ENCODE measurements around the gene PLA2G6. TPM values are rescaled to one million over a fixed set of nuclear protein-coding genes. Genes with fewer than 3 reads are reported as not detected.

The PLA2G6 gene
- total and polyA plus RNA-seq, 2 of the 13 experiments (the other 11 are each of a cell fraction or from before 2014, with no cell fraction given) = 4.8 to 11.5 TPM

DNA sequence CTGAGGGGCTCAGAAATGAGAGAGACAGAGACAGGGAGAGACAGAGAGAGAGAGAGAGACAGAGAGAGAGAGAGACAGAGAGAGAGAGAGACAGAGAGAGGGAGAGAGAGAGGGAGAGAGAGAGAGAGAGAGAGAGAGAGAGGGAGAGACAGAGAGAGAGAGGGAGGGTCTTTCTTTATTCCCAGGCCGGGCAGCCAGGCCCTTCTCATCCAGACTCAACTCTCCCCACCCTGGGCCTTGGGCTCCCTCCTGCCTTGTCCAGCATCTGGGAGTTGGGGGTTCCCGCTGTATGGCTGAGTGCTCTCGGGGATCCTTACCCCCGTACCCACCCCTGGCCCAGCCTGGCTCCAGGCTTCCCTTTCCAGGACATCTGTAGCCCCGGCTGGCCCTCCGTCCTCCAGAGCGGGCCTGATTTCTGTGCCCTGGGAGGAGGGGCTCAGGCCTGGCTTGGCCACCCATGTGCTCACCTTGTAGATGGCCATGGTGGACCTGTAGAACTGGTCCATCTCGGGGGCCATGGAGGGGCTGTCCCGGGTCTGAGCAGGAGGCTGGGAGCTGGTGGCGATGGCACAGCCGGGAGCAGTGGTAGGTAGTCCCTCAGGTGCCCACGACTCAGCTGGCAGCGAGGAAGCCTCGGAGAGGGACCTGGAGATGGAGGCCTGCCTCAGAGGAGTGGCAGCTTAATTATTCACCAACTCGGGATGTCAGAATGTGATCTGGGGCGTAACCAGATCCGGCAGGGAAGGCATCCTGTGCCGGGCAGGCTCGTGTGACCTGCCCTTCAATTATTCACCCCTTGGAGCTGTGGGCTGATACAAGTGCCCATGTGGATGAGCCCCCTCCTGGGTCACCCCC lies 71.4 kb downstream of the PLA2G6 start, which contains the start of gene BAIAP2L2 (continued):
- TF ChIP-seq EHMT2 (IDR thresholded peaks at IDR 0.05; ENCODE audit: borderline replicate concordance, low read depth, low read length) (no peak), ZNF263 (CRISPR knock-in tag; IDR thresholded peaks at IDR 0.05) (0 out of 2 replicates have a peak, but pooled peaks have one; percentile 13), ZBTB49 (CRISPR knock-in tag; IDR thresholded peaks at IDR 0.05; ENCODE audit: borderline replicate concordance) (no peak; the same call in 1 of the 2 replicates), SIX4 (CRISPR knock-in tag; IDR thresholded peaks at IDR 0.05) (peak; percentile 69; the same call in 1 of the 2 replicates), U2AF1 (optimal IDR thresholded peaks at IDR 0.05; ENCODE audit: low read depth, low read length) (no peak), MTA3 (CRISPR knock-in tag; IDR thresholded peaks at IDR 0.05) (no peak), ZNF350 (CRISPR knock-in tag; IDR thresholded peaks at IDR 0.05; ENCODE audit: borderline replicate concordance, low read depth) (no peak; the same call in 1 of the 2 replicates), CREB3 (CRISPR knock-in tag; IDR thresholded peaks at IDR 0.05) (no peak), IRF1 (CRISPR knock-in tag; IDR thresholded peaks at IDR 0.05; ENCODE audit: low read depth) (no peak), ZNF816 (CRISPR knock-in tag; IDR thresholded peaks at IDR 0.05; ENCODE audit: borderline replicate concordance) (no peak), ZNF44 (CRISPR knock-in tag; IDR thresholded peaks at IDR 0.05) (no peak), ZNF276 (CRISPR knock-in tag; IDR thresholded peaks at IDR 0.05; ENCODE audit: low read depth) (no peak)
- TF ChIP-seq, protein P1, sequence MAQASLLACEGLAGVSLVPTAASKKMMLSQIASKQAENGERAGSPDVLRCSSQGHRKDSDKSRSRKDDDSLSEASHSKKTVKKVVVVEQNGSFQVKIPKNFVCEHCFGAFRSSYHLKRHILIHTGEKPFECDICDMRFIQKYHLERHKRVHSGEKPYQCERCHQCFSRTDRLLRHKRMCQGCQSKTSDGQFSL (CRISPR knock-in tag; IDR thresholded peaks at IDR 0.05) = no peak
